K562 (cell line): Measurements from ENCODE around the gene PSMB4. TPM values are rescaled to one million over a fixed set of nuclear protein-coding genes. Genes with fewer than 3 reads are reported as not detected.

Experiments used
- ARID1B ChIP-seq: fragments of 450-650 bp; IDR thresholded peaks from 2 replicates; pipeline ENCODE4 v1.6.1; 2016; ENCODE audit warnings: antibody characterized with exemption, mild to moderate bottlenecking, inconsistent platforms
- CAMTA2 ChIP-seq: fragments of 250-450 bp; sonication (Bioruptor Pico); conservative IDR thresholded peaks from 2 replicates; pipeline ENCODE4 v1.5.1; 2022
- CHD2 ChIP-seq: IDR thresholded peaks from 2 replicates; pipeline ENCODE4 v1.6.1; 2011; ENCODE audit warnings: low read depth, low read length
- ELF1 ChIP-seq: fragments of 200-800 bp; sonication (Bioruptor generic); IDR thresholded peaks from 2 replicates; pipeline ENCODE4 v1.6.1; 2016; ENCODE audit warnings: missing genetic modification characterization, missing compliant biosample characterization
- FOSL1 ChIP-seq: fragments of 200-800 bp; sonication (Bioruptor generic); conservative IDR thresholded peaks from 2 replicates; pipeline ENCODE4 v1.6.1; 2016; ENCODE audit warnings: missing genetic modification characterization, missing compliant biosample characterization
- FOXJ3 ChIP-seq: sonication (generic); formaldehyde crosslinking; IDR thresholded peaks from 2 replicates; pipeline ENCODE4 v1.4.0; 2020; ENCODE audit warnings: mild to moderate bottlenecking, missing genetic modification reagents
- GABPB2 ChIP-seq: fragments of 250-450 bp; sonication (Bioruptor Pico); conservative IDR thresholded peaks from 2 replicates; pipeline ENCODE4 v1.5.1; 2021; ENCODE audit warnings: mild to moderate bottlenecking
- HIVEP1 ChIP-seq: fragments of 250-450 bp; sonication (Bioruptor Pico); IDR thresholded peaks from 2 replicates; pipeline ENCODE4 v1.4.0; 2020; ENCODE audit warnings: mild to moderate bottlenecking
- KLF1 ChIP-seq: fragments of 450-650 bp; IDR thresholded peaks from 2 replicates; pipeline ENCODE4 v1.6.1; 2016; ENCODE audit warnings: missing genetic modification characterization, missing compliant biosample characterization
- NCOR1 ChIP-seq: fragments of 450-650 bp; IDR thresholded peaks from 2 replicates; pipeline ENCODE4 v1.6.1; 2016; ENCODE audit warnings: mild to moderate bottlenecking, moderate library complexity
- NFIX ChIP-seq: fragments of 250-450 bp; sonication (Bioruptor Pico); IDR thresholded peaks from 2 replicates; pipeline ENCODE4 v1.4.0; 2020; ENCODE audit warnings: low read depth, mild to moderate bottlenecking, moderate library complexity
- POU5F1 ChIP-seq: fragments of 150-350 bp; IDR thresholded peaks from 2 replicates; pipeline ENCODE4 v1.6.1; 2014; ENCODE audit warnings: borderline replicate concordance, low read length, low read depth, mild to moderate bottlenecking; ENCODE audit not compliant: partially characterized antibody
- PPARD ChIP-seq: fragments of 250-450 bp; sonication (Bioruptor Pico); IDR thresholded peaks from 2 replicates; pipeline ENCODE4 v1.8.0; 2022; ENCODE audit warnings: inconsistent platforms, mild to moderate bottlenecking, moderate library complexity
- ZNF12 ChIP-seq: sonication (generic); formaldehyde crosslinking; IDR thresholded peaks from 2 replicates; pipeline ENCODE4 v1.4.0; 2020; ENCODE audit warnings: mild to moderate bottlenecking, missing genetic modification reagents
- ZNF24 ChIP-seq: fragments of 450-650 bp; IDR thresholded peaks from 2 replicates; pipeline ENCODE4 v1.6.1; 2016
- ZNF311 ChIP-seq: fragments of 250-450 bp; sonication (Bioruptor Pico); IDR thresholded peaks from 2 replicates; pipeline ENCODE4 v1.4.0; 2020; ENCODE audit warnings: mild to moderate bottlenecking, moderate library complexity
- ZNF41 ChIP-seq: fragments of 250-450 bp; sonication (Bioruptor Pico); conservative IDR thresholded peaks from 2 replicates; pipeline ENCODE4 v1.4.0; 2020; ENCODE audit warnings: mild to moderate bottlenecking
- ZNF57 ChIP-seq: fragments of 450-650 bp; formaldehyde crosslinking; IDR thresholded peaks from 2 replicates; pipeline ENCODE4 v1.4.0; 2020; ENCODE audit warnings: mild to moderate bottlenecking, moderate library complexity
- ZNF644 ChIP-seq: fragments of 200-800 bp; sonication (Bioruptor generic); IDR thresholded peaks from 2 replicates; pipeline ENCODE4 v1.6.1; 2016; ENCODE audit warnings: low read depth, missing genetic modification characterization, missing compliant biosample characterization
- polyA plus RNA-seq, 8 experiments: library from polyadenylated mRNA; depleted of rRNA in 4 of 8; stranded (reverse) in 5 of 8; unstranded in 3 of 8; fragments of >200 nt; fragmentation: Nextera tagmentation in 2 of 8; fragmentation: Illumina TruSeq in 1 of 8; extraction: Ambion mirVana in 2 of 8; extraction: Trizol in 1 of 8; gene quantifications; 2 replicates each; pipeline versions ENCODE4 v1.2.1 to v1.2.3, GENCODE V29; 2011 to 2014; ENCODE audit warnings: inconsistent platforms in 1 of 8, missing spikeins in 1 of 8
- total RNA-seq, 7 experiments: library from RNA; depleted of rRNA in 6 of 7; stranded (reverse); fragments of >200 nt in 6 of 7; fragmentation: Illumina TruSeq in 2 of 7; extraction: Trizol in 2 of 7; gene quantifications; 2 replicates each; pipeline versions ENCODE4 v1.2.1 to v1.2.3, GENCODE V29; 2011 to 2021; ENCODE audit warnings: low replicate concordance in 1 of 7
- TF ChIP-seq, protein P1 (sequence below): IDR thresholded peaks from 2 replicates; pipeline ENCODE4 v1.6.1; 2011; ENCODE audit not compliant: insufficient read length; ENCODE audit errors: extremely low read depth
- TF ChIP-seq, protein P2 (sequence below): sonication (generic); formaldehyde crosslinking; IDR thresholded peaks from 2 replicates; pipeline ENCODE4 v1.8.0; 2022; ENCODE audit warnings: missing genetic modification reagents, mild to moderate bottlenecking, borderline replicate concordance
- TF ChIP-seq, protein P3 (sequence below): fragments of 250-450 bp; sonication (Bioruptor Pico); IDR thresholded peaks from 2 replicates; pipeline ENCODE4 v1.8.0; 2022; ENCODE audit warnings: inconsistent platforms
- TF ChIP-seq, protein P4 (sequence below): fragments of 450-650 bp; IDR thresholded peaks from 2 replicates; pipeline ENCODE4 v1.6.1; 2016
- TF ChIP-seq, protein P5 (sequence below): conservative IDR thresholded peaks from 2 replicates; pipeline ENCODE4 v1.6.1; 2011; ENCODE audit warnings: low read depth, mild to moderate bottlenecking, low read length; ENCODE audit not compliant: control insufficient read depth

PSMB4 gene
- total and polyA plus RNA-seq, 9 of the 15 experiments (the other 6 are each of a cell fraction or from before 2014, with no cell fraction given) = 397 to 674 (median 475) TPM

DNA sequence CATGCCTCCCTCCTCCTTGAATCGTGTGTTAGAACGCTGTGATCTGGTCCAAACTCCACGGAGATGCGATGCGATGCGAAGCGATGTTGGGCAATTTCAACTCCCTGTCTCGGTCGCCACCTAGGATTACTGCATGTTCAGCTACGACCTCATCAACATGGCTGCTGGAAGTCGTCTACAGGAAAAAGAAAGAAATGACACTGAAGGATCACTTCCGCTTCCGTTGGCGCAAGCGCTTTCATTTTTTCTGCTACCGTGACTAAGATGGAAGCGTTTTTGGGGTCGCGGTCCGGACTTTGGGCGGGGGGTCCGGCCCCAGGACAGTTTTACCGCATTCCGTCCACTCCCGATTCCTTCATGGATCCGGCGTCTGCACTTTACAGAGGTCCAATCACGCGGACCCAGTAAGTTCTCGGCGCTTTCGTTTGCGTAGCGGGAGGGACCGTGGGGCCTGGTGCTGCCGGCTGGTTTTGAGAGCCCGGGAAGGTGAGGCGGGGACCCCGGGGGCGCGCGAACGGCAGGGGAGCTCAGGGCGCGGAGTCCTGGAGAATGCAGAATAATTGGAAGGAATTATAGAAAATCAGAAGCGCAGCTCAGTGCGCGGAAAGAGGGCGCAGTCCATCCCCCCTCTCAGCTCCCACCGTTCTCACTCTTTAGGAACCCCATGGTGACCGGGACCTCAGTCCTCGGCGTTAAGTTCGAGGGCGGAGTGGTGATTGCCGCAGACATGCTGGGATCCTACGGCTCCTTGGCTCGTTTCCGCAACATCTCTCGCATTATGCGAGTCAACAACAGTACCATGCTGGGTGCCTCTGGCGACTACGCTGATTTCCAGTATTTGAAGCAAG lies at the start of gene PSMB4 (continued):
- TF ChIP-seq, protein P1, sequence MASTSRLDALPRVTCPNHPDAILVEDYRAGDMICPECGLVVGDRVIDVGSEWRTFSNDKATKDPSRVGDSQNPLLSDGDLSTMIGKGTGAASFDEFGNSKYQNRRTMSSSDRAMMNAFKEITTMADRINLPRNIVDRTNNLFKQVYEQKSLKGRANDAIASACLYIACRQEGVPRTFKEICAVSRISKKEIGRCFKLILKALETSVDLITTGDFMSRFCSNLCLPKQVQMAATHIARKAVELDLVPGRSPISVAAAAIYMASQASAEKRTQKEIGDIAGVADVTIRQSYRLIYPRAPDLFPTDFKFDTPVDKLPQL = peak; percentile 61
- TF ChIP-seq ZNF24 = no peak
- TF ChIP-seq, protein P2, sequence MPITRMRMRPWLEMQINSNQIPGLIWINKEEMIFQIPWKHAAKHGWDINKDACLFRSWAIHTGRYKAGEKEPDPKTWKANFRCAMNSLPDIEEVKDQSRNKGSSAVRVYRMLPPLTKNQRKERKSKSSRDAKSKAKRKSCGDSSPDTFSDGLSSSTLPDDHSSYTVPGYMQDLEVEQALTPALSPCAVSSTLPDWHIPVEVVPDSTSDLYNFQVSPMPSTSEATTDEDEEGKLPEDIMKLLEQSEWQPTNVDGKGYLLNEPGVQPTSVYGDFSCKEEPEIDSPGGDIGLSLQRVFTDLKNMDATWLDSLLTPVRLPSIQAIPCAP = 0 out of 2 replicates have a peak, but pooled peaks have one; percentile 30
- peak; percentile 60; the same call in 1 of the 2 replicates for TF ChIP-seq ZNF644 (tag)
- no peak for TF ChIP-seq CHD2
- TF ChIP-seq POU5F1 = peak; percentile 51
- no peak for TF ChIP-seq HIVEP1 (CRISPR knock-in tag)
- TF ChIP-seq ZNF57 = no peak
- TF ChIP-seq, protein P3, sequence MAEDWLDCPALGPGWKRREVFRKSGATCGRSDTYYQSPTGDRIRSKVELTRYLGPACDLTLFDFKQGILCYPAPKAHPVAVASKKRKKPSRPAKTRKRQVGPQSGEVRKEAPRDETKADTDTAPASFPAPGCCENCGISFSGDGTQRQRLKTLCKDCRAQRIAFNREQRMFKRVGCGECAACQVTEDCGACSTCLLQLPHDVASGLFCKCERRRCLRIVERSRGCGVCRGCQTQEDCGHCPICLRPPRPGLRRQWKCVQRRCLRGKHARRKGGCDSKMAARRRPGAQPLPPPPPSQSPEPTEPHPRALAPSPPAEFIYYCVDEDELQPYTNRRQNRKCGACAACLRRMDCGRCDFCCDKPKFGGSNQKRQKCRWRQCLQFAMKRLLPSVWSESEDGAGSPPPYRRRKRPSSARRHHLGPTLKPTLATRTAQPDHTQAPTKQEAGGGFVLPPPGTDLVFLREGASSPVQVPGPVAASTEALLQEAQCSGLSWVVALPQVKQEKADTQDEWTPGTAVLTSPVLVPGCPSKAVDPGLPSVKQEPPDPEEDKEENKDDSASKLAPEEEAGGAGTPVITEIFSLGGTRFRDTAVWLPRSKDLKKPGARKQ (CRISPR knock-in tag) = no peak
- TF ChIP-seq PPARD = no peak
- no peak for TF ChIP-seq GABPB2 (CRISPR knock-in tag)
- TF ChIP-seq ZNF41 (CRISPR knock-in tag) = no peak
- no peak for TF ChIP-seq KLF1
- TF ChIP-seq, protein P4, sequence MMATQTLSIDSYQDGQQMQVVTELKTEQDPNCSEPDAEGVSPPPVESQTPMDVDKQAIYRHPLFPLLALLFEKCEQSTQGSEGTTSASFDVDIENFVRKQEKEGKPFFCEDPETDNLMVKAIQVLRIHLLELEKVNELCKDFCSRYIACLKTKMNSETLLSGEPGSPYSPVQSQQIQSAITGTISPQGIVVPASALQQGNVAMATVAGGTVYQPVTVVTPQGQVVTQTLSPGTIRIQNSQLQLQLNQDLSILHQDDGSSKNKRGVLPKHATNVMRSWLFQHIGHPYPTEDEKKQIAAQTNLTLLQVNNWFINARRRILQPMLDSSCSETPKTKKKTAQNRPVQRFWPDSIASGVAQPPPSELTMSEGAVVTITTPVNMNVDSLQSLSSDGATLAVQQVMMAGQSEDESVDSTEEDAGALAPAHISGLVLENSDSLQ = peak; percentile 84
- no peak for TF ChIP-seq NFIX (CRISPR knock-in tag)
- TF ChIP-seq ZNF311 (CRISPR knock-in tag) = no peak
- no peak for TF ChIP-seq ARID1B
- TF ChIP-seq ZNF12 = no peak
- TF ChIP-seq FOSL1 (tag) = peak; percentile 46; the same call in 1 of the 2 replicates
- no peak for TF ChIP-seq NCOR1
- peak; percentile 87 for TF ChIP-seq ELF1
- TF ChIP-seq, protein P5, sequence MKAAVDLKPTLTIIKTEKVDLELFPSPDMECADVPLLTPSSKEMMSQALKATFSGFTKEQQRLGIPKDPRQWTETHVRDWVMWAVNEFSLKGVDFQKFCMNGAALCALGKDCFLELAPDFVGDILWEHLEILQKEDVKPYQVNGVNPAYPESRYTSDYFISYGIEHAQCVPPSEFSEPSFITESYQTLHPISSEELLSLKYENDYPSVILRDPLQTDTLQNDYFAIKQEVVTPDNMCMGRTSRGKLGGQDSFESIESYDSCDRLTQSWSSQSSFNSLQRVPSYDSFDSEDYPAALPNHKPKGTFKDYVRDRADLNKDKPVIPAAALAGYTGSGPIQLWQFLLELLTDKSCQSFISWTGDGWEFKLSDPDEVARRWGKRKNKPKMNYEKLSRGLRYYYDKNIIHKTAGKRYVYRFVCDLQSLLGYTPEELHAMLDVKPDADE = no peak; the same call in 1 of the 2 replicates
- no peak for TF ChIP-seq CAMTA2 (CRISPR knock-in tag)
- no peak for TF ChIP-seq FOXJ3 (CRISPR knock-in tag)
